NT2/D1 (cell line): ENCODE data around the gene UQCC3.
A peak's percentile ranks its signal among the peaks of the same experiment; 100 is the strongest.
"Not testable (repeated sequence)": the region's sequence is repeated elsewhere in the genome, so short reads cannot be mapped to it uniquely, and the experiment has no call there.

Source experiments
- DNase-seq: peaks from one replicate; pipeline ENCODE4 v3.0.0-alpha.2; 2011; ENCODE audit warnings: low read depth, low spot score
- H3K27me3 ChIP-seq: 2 replicates; pipeline ENCODE4 v1.6.0; 2011; ENCODE audit warnings: mild to moderate bottlenecking; ENCODE audit not compliant: insufficient read length, insufficient read depth
- H3K36me3 ChIP-seq: 2 replicates; pipeline ENCODE4 v1.6.1; 2011; ENCODE audit warnings: mild to moderate bottlenecking, low read length, mixed read lengths; ENCODE audit not compliant: insufficient read depth, insufficient read length
- H3K4me1 ChIP-seq: 2 replicates; pipeline ENCODE4 v1.5.1; 2011; ENCODE audit not compliant: insufficient read depth, insufficient read length
- H3K4me3 ChIP-seq: 2 replicates; pipeline ENCODE4 v1.5.1; 2011; ENCODE audit warnings: low read depth; ENCODE audit not compliant: insufficient read length
- H3K9ac ChIP-seq: 2 replicates; pipeline ENCODE4 v1.6.0; 2011; ENCODE audit warnings: low read depth; ENCODE audit not compliant: insufficient read length
- H3K9me3 ChIP-seq: 2 replicates; pipeline ENCODE4 v1.5.1; 2011; ENCODE audit warnings: mild to moderate bottlenecking, low read length; ENCODE audit not compliant: insufficient read depth
- SUZ12 ChIP-seq: IDR thresholded peaks from 2 replicates; pipeline ENCODE4 v1.6.1; 2011; ENCODE audit not compliant: insufficient read length, insufficient read depth; ENCODE audit errors: extremely low read depth
- YY1 ChIP-seq: IDR thresholded peaks from 2 replicates; pipeline ENCODE4 v1.6.1; 2011; ENCODE audit not compliant: insufficient read length, insufficient read depth
- ZNF274 ChIP-seq: IDR thresholded peaks from 2 replicates; pipeline ENCODE4 v1.6.1; 2011; ENCODE audit warnings: mild to moderate bottlenecking, low read depth, low read length

The UQCC3 gene

DNA sequence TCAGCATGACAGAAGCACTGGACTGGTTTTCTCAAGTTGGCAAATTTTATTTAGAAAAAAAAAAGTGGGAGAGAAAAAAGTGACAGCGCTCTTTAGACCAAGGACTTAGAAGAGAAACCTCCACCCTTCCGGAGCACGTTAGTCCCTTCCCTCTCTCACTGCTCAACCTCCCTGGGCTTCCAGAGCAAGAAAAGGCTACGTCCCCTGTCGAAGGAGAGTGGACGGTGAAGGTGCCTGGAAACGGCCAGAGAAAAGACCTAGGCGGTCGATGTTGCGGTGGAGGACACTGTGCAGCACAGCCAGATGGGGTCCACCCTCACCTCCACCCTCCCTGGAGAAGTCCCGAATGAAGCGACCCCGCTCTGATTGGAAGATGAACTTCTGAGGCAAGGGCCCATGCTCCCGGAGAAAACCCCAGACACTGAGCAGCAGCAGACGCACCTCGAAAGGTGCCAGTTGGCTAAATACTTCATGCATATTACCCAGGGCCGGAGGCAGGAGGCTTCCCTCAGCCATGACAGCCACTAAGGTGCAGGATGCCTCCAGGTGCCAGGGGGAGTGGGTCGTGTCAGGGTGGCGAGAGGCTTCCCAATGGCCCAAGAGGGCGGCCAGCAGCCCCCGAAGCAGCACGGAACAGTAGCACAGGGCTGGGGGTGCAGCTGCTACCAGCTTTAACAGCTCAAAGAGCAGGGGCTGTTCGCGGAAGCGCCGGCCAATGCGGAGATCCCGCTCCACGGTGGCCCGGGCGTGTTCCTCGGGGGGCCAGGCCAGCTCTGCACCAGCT lies 24.5 kb upstream of the UQCC3 start:
- no peak for DNase-seq
- no peak for TF ChIP-seq YY1
- TF ChIP-seq SUZ12: no peak
- TF ChIP-seq ZNF274: no peak
- Histone ChIP-seq H3K4me3 (no peak overlapping the region), H3K4me1 (peaks cover 6% of the 10 kb centered on the region), H3K27me3 (no peaks in the 10 kb centered on the region), H3K9me3 (no peaks in the 10 kb centered on the region), H3K9ac (peak overlapping the region; percentile 65), H3K36me3 (peaks cover 66% of the 10 kb centered on the region)

DNA sequence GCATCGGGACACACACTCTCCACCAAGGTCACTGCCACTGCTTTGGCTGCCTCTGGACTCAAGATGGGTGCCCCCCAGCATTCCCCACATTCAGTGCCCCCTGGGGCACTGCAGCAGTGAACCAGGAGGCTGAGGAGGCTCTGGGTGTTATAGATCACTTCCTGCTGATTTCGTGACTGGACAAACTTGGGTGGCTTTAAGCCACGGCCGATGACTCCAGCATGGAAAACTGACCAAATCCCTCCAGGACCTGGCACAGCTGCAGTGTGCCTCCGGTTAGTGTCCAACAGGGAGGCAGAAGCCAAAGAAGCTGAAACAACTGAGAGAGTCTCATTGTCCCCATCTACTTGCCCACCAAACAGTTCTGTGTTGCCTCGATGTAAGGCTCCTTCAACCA lies 23.9 kb upstream of the UQCC3 start:
- H3K9ac ChIP-seq: peak overlapping the region; percentile 50
- peaks cover 6% of the 10 kb centered on the region for H3K4me1 ChIP-seq

DNA sequence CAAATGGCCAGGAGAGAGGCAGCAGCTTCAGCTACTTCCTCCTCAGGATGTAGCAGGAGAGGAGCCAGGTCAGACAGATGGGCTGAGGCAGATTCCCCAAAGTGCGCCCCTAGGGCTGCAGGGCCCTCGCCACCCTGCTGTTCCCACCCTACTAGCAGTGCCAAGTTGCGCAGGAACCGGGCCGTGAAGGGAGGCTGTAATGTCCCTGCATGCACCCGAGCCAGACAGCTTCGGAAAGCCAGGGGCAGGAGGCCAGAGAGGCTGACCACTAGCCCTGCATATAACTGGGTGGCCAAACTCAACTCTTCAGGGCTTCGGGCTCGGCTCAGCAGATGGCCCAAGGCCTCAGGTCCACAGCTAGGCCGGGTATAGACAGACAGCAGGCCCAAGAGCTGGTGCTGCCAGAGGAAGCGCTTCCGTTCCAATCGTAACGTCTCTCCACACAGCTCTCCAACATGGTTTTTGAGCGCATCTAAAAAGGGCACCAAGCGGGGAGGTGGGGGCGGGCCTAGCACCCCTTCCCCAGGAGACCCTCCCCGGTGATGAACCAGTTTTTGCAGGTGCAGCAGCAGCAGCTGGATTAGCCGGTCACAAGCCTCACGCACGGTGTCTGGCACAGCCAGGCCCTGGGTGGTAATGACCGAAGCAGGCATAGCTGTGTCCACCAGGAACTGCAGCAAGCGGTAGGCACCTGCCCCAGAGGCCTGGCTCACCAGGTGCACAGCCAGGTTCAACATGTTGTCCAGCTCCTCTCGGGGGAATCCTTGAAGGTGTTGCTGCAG lies 23.1 kb upstream of the UQCC3 start:
- Histone ChIP-seq H3K27me3 (no peaks in the 10 kb centered on the region), H3K4me3 (no peak overlapping the region), H3K36me3 (peaks cover 56% of the 10 kb centered on the region), H3K9ac (no peak overlapping the region), H3K4me1 (peaks cover 6% of the 10 kb centered on the region), H3K9me3 (no peaks in the 10 kb centered on the region)
- no peak for TF ChIP-seq SUZ12
- no peak for TF ChIP-seq ZNF274
- TF ChIP-seq YY1: no peak
- no peak for DNase-seq

More for the DNA sequence above, 23.9 kb upstream of the UQCC3 start:
- no peak overlapping the region for H3K4me3 ChIP-seq
- no peak for DNase-seq
- TF ChIP-seq SUZ12 (no peak), YY1 (no peak)
- peaks cover 63% of the 10 kb centered on the region for H3K36me3 ChIP-seq
- no peaks in the 10 kb centered on the region for H3K9me3 ChIP-seq
- no peaks in the 10 kb centered on the region for H3K27me3 ChIP-seq

DNA sequence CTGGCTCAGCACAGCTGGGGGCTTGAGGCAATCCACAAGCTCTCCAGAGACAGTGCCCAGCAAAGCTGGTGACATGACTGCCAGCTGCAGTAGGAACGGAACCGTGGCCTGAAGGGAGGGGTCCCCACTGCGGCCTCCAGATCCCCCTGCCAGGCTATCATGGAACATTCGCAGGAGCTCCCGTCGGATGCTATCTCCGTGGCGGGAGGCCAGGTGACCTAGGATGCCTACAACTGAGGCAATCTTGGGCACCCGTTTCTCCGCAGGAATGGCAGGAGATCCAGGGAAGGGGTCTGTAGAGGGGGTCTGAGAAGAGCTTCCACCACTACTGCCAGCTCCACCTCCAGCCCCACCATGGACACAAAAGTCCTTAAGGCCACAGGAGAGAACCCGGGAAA lies 22.5 kb upstream of the UQCC3 start:
- Histone ChIP-seq H3K4me1 (peaks cover 6% of the 10 kb centered on the region), H3K9ac (peak overlapping the region; percentile 8), H3K9me3 (no peaks in the 10 kb centered on the region), H3K4me3 (no peak overlapping the region), H3K36me3 (peaks cover 50% of the 10 kb centered on the region), H3K27me3 (no peaks in the 10 kb centered on the region)
- DNase-seq: no peak
- TF ChIP-seq SUZ12 (no peak), YY1 (no peak), ZNF274 (no peak)

DNA sequence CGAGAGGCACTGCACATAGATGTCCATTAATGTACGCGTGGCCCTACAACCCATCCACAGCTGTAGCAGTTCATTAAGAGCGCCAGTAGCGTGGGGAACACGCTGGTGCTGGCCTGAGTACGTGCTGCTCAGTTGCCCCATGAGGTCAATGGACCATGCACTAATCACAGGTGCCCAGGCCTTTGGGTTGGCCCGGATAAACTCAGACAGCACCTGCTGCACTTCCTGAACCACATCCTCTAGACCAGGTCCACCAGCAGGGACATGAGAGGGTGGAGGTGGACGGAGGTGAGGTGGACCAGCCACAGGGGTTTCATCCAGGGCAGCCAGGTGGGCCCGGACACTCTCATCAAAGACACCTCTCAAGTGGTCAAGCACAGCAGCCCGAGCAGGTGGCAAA lies 22.0 kb upstream of the UQCC3 start:
- Histone ChIP-seq H3K27me3 (no peaks in the 10 kb centered on the region), H3K36me3 (peaks cover 45% of the 10 kb centered on the region), H3K9me3 (no peaks in the 10 kb centered on the region), H3K9ac (peak overlapping the region; percentile 8), H3K4me3 (no peak overlapping the region), H3K4me1 (peaks cover 6% of the 10 kb centered on the region)
- DNase-seq: no peak
- TF ChIP-seq YY1 (no peak), ZNF274 (no peak), SUZ12 (no peak)

DNA sequence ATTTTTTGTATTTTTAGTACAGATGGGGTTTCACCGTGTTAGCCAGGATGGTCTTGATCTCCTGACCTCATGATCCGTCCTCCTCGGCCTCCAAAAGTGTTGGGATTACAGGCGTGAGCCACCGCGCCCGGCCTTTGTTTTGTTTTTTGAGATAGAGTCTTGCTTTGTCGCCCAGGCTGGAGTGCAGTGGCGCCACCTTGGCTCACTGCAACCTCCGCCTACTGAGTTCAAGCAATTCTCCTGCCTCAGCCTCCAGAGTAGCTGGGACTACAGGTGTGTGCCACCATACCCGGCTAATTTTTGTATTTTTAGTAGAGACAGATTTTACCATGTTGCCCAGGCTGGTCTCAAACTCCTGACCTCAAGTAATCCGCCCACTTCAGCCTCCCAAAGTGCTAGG lies 21.2 kb upstream of the UQCC3 start:
- not testable (repeated sequence) for H3K9ac ChIP-seq, H3K9me3 ChIP-seq, H3K4me1 ChIP-seq, DNase-seq, H3K27me3 ChIP-seq, H3K4me3 ChIP-seq
- H3K36me3 ChIP-seq: peaks cover 39% of the 10 kb centered on the region

DNA sequence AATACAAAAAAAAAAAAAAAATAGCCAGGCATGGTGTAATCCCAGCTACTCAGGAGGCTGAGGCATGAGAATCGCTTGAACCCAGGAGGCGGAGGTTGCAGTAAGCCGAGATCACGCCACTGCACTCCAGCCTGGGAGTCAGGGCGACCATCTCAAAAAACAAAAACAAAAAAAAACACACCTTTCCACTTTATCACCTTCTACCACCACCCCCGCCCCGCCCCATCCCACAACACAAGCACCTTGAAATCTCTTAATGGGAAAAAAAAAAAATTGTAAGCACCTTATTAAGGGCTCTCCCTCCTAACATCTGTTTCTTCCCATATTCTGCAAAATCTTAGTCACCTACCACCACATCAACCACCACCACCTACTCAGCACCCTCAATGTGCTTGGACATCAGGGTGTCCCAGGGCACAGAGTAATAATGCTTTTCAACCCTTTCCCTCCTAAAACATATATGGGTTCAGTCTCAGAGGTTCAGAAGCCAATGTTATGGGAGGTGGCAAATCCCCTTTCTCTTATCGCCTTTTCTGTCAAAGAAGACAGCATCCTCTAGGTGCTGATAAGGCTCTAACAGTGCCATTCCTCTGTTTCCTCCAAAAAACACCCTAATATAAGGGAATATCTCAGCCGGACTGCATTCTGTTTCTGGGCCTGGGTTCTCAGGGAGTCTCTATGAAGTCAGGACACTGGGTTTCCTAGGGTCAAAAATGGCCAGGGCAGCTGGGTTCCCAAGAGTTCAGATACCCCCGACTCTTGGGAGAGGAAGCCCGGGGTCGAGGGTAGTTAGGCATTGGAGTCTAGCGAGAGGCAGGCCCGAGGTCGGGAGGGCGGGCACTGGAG lies 19.1 kb upstream of the UQCC3 start:
- peak overlapping the region; percentile 88 for H3K4me3 ChIP-seq
- H3K4me1 ChIP-seq: peaks cover 1% of the 10 kb centered on the region
- H3K36me3 ChIP-seq: peaks cover 33% of the 10 kb centered on the region
- TF ChIP-seq YY1: no peak
- no peak for DNase-seq
- H3K9me3 ChIP-seq: no peaks in the 10 kb centered on the region
- H3K9ac ChIP-seq: peak overlapping the region; percentile 99
- H3K27me3 ChIP-seq: no peaks in the 10 kb centered on the region
